ENCODE measurements around the gene PRIM1. TPM values are rescaled to one million over a fixed set of nuclear protein-coding genes. Genes with fewer than 3 reads are reported as not detected.

The PRIM1 gene
- total and polyA plus RNA-seq, 2 of the 13 experiments (the other 11 are each of a cell fraction or from before 2014, with no cell fraction given) = 30.0 to 47.3 TPM

GRCh38 chr12:56763753-56764657 lies 11.9 kb upstream of the PRIM1 start (continued):
- TF ChIP-seq PCBP2 (optimal IDR thresholded peaks at IDR 0.05; ENCODE audit: low read depth, low read length, poor library complexity, severe bottlenecking) = no peak
- no peak for TF ChIP-seq ZFP1 (CRISPR knock-in tag; IDR thresholded peaks at IDR 0.05)
- TF ChIP-seq ZSCAN12 (CRISPR knock-in tag; IDR thresholded peaks at IDR 0.05) = no peak
- peak; percentile 31; the same call in 1 of the 2 replicates for TF ChIP-seq CEBPG (CRISPR knock-in tag; IDR thresholded peaks at IDR 0.05)
- TF ChIP-seq GRHL1 (CRISPR knock-in tag; conservative IDR thresholded peaks at IDR 0.05) = no peak
- TF ChIP-seq ZNF225 (CRISPR knock-in tag; IDR thresholded peaks at IDR 0.05) = no peak
- no peak for TF ChIP-seq PITX1 (CRISPR knock-in tag; IDR thresholded peaks at IDR 0.05)
- TF ChIP-seq DZIP1 (CRISPR knock-in tag; IDR thresholded peaks at IDR 0.05) = no peak
